Stimulated activated CD8-positive, alpha-beta memory T cell treated with anti-CD3 and anti-CD28 coated beads, Interleukin-2, amount 100 ng/mL, for 1 hour (primary cell): ENCODE measurements around the gene ARHGAP5.
"Not testable (repeated sequence)": the region's sequence is repeated elsewhere in the genome, so short reads cannot be mapped to it uniquely, and the experiment has no call there.

Experiments
- DNase-seq, 2 donors: peaks; one replicate each; pipeline ENCODE4 v3.0.0-alpha.2; 2020; ENCODE audit warnings: low read depth in 2 of 2

Gene ARHGAP5

GRCh38 chr14:32109676-32110547 lies 32.8 kb downstream of the ARHGAP5 start:
- no peak for DNase-seq

- no peak for DNase-seq
These were observed 33.4 kb downstream of the ARHGAP5 start for GRCh38 chr14:32110548-32110896.

GRCh38 chr14:32121536-32121935 lies 44.4 kb downstream of the ARHGAP5 start:
- DNase-seq = no peak

GRCh38 chr14:32121948-32122347 lies 44.8 kb downstream of the ARHGAP5 start:
- DNase-seq = no peak

DNA sequence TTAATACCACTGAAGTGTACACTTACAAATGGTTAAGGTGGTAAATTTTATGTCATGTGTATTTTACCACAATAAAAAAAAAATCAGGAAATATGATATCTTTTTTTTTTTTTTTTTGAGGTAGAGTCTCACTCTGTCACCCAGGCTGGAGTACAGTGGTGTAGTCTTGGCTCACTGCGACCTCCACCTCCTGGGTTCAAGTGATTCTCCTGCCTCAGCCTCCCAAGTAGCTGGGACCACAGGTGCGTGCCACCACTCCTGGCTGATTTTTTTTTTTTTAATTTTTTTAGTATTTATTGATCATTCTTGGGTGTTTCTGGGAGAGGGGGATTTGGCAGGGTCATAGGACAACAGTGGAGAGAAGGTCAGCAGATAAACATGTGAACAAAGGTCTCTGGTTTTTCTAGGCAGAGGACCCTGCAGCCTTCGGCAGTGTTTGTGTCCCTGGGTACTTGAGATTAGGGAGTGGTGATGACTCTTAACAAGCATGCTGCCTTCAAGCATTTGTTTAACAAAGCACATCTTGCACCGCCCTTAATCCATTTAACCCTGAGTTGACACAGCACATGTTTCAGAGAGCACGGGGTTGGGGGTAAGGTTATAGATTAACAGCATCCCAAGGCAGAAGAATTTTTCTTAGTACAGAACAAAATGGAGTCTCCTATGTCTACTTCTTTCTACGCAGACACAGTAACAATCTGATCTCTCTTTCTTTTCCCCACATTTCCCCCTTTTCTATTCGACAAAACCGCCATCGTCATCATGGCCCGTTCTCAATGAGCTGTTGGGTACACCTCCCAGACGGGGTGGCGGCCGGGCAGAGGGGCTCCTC lies 50.0 kb downstream of the ARHGAP5 start:
- DNase-seq = not testable (repeated sequence)

GRCh38 chr14:32127731-32128654 lies 50.9 kb downstream of the ARHGAP5 start:
- DNase-seq = not testable (repeated sequence)

DNA sequence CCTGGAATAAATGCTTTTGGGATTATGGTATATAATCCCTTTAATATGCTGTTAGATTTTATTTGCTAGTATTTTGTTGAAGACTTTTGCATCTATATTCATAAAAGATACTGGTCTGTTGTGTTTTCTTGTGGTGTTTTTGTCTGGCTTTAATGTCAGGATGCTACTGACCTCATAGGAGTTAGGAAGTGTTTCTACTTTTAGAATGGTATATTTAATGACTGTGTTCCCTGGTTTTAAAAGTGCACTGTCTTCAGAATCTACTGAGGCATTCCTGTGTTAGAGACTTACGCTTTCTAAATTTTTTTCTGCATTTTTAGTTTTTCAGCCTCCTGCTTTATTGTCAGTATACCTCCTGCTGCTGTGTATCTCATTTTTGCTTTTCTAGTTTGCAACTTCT lies 51.6 kb downstream of the ARHGAP5 start:
- DNase-seq = no peak

DNA sequence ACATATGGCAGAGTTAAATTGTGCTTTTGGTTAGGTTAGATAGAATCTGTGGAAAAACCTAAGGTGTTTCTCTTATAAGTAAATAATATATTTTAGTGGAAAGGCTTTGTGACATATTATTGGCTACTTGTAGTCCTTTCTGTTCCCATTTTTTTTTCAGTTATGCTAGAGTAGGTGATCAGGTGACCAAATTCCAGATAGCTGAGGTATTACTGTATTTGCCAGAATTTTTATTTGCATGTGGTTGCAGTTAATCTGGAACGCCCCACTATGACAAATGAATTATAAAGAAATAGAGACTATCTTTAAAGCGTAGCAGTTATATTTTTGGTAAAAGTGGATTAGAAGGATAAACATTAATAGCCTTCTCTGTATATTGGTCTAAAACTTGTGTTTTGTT lies 52.0 kb downstream of the ARHGAP5 start:
- no peak for DNase-seq

DNA sequence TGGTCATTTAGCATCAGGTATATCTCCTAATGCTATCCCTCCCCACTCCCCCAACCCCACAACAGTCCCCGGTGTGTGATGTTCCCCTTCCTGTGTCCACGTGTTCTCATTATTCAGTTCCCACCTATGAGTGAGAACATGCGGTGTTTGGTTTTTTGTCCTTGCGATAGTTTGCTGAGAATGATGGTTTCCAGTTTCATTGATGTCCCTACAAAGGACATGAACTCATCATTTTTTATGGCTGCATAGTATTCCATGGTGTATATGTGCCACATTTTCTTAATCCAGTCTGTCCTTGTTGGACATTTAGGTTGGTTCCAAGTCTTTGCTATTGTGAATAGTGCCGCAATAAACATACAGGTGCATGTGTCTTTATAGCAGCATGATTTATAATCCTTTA lies 54.6 kb downstream of the ARHGAP5 start:
- DNase-seq = not testable (repeated sequence)

DNA sequence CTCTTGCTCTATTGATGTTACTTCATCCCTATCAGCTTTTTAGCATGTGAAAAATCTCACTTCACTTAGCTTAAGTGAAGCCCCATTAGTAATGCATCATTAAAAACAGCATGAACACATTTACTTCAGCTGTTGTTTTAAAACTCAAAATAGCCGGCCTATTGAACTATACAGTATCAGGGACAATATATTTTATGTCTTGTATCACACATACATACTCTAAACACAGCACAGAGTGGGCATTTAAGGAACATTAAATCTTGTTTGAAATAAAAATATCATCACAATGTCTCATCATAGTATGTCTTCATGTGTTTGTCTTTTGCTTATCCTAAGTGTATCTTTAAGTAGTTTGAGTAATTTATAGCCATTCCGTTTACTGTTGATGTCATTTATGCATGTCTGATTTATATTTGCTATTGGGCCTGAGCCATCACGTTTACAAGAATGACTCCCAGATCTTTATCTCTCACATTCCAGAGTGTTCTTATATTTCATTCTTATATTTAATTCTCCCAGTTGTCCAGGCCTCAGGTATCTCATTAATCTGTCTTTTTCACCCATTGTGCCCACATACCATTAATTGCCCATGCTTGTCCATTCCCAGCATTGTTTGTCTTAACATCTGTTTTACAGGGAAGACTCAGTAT lies 57.5 kb downstream of the ARHGAP5 start:
- no peak for DNase-seq

- no peak for DNase-seq
These were observed 59.1 kb downstream of the ARHGAP5 start for GRCh38 chr14:32136027-32136825.

DNA sequence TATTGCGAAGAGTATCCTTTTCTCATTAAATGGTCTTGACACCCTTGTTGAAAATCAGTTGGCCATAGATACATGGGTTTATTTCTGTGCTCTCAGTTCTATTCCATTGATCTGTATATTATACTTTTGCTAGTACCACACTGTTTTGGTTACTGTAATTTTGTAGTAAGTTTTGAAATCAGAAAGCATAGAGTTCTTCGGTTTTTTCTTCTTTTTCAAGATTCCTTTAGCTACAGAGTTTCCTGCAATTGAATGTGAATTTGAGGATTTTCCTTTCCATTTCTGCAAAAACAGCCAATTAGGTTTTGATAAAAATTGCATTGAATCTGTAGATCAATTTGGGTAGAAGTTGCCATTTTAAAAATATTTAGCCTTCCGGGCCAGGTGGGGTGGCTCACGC lies 60.2 kb downstream of the ARHGAP5 start:
- no peak for DNase-seq

- DNase-seq = no peak
These were observed 60.8 kb downstream of the ARHGAP5 start for GRCh38 chr14:32137892-32138291.

GRCh38 chr14:32142341-32142740 lies 65.2 kb downstream of the ARHGAP5 start:
- DNase-seq = no peak

DNA sequence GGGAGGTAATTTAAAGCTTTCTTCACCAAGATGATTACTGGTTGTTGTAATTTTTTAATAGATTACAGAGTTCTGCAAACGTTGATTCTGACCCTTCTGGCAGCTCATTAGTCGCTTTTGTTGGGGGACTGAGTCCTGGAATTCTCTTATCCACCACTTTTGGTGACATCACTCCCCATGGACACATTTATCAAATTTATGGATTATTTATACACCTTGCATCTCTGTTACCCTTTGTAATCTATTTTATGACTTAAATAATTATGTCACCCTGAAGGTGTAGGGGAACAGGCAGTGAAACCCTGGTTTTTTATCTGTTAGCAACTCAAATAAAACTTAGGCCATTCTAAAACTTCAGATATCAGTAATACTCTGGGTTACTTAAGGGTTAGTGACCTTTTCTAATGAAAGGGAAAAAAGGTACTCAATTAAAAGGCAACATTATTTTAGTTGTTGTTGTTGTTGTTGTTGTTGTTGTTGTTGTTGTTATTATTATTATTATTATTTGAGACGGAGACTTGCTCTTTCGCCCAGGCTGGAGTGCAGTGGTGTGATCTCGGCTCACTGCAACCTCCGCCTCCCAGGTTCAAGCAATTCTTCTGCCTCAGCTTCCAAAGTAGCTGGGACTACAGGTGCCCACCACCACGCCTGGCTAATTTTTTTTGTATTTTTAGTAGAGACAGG lies 65.8 kb downstream of the ARHGAP5 start:
- no peak for DNase-seq

- DNase-seq = no peak
These were observed 73.3 kb downstream of the ARHGAP5 start for GRCh38 chr14:32150392-32150791.

DNA sequence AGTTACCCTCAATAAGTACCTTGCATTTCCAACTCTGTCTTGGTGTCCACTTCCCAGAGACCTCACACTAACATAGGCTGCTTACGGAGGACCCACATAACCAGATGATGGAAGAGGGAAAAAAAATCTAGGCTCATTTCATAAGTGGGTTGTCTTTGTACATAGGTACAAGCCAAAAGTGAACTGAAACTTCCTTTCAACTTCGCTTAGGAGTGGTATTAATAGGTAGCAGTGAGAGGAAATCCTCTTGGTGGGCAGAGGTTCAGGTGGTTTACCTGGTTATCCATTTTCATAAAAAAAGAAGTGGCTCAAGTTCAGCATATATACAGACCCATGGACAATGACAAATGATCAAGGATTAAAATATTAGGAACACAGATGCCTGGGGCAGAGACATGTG lies 88.9 kb downstream of the ARHGAP5 start:
- no peak for DNase-seq

GRCh38 chr14:32166924-32167323 lies 89.8 kb downstream of the ARHGAP5 start:
- DNase-seq = no peak

DNA sequence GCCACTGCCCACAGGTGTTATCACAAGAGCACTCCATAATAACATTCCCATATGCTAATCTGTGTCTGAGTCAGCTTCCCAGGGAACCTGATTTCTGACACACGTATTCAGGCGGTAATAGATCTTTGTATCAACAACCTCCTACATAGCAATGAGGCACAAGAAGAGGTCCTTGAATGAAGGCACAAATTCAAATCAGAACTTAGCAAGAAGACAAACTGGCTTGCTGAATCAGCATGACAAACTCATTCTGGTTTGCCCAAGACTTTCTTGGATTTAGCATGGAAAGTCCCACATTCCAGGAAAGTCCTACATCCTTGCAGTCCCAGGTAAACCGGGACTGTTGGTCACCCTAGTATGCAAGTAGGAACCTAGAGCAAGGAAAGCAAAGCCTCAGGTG lies 90.8 kb downstream of the ARHGAP5 start:
- DNase-seq = no peak

- no peak for DNase-seq
These were observed 92.1 kb downstream of the ARHGAP5 start for GRCh38 chr14:32169191-32169590.
